Lower leg skin (tissue), 3 donors: ENCODE measurements around the gene PTCH1.

Experiments
- POLR2A ChIP-seq, 2 donors: fragments of 450-650 bp; IDR thresholded peaks; one replicate each; pipeline ENCODE4 v1.6.1; 2016 to 2017; ENCODE audit warnings: antibody characterized with exemption in 2 of 2, mild to moderate bottlenecking in 1 of 2, moderate library complexity in 1 of 2
- TF ChIP-seq, protein P1 (sequence below), 3 donors: fragments of 450-650 bp; IDR thresholded peaks; one replicate each; pipeline ENCODE4 v1.5.1; 2016; ENCODE audit warnings: antibody characterized with exemption in 3 of 3, mild to moderate bottlenecking in 3 of 3, moderate library complexity in 2 of 3

DNA sequence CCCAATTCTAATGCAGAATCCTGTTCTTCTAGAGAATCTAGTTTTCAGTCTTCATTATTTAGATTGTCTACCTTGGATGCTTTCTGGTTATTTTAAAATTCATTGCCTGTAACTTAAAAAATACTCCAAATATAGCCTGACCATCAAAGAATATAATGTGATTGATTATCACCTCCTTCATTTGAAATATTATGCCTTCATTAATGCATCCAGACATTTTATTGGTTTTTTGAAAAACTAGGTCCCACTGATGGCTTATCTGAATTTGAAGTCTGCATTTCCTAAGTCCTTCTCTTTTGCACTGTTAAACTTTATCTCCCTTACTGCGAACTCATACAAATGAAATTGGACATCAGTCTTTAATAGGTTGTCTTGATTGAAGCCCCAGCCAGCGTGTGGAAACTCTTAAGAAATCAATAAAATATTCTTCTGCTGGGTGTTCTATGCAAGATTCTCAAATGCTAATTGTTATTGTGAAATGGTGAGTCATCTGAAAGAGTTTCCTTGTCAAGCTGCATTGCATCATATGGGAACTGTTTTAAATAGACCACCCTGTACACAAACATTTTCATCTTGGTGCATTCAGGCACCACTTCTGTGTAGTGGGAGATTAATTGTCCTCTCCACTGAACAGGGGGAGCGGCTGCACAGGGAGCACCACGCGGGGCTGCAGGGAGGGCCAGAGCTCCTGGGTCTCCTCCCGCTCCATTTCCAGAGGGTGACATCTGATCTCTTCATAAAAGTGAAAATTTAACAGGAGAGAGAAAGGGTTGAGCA is 106.9 kb downstream of the PTCH1 start:
- TF ChIP-seq, protein P1, sequence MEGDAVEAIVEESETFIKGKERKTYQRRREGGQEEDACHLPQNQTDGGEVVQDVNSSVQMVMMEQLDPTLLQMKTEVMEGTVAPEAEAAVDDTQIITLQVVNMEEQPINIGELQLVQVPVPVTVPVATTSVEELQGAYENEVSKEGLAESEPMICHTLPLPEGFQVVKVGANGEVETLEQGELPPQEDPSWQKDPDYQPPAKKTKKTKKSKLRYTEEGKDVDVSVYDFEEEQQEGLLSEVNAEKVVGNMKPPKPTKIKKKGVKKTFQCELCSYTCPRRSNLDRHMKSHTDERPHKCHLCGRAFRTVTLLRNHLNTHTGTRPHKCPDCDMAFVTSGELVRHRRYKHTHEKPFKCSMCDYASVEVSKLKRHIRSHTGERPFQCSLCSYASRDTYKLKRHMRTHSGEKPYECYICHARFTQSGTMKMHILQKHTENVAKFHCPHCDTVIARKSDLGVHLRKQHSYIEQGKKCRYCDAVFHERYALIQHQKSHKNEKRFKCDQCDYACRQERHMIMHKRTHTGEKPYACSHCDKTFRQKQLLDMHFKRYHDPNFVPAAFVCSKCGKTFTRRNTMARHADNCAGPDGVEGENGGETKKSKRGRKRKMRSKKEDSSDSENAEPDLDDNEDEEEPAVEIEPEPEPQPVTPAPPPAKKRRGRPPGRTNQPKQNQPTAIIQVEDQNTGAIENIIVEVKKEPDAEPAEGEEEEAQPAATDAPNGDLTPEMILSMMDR (IDR thresholded peaks at IDR 0.05) = no peak
- no peak for TF ChIP-seq POLR2A (IDR thresholded peaks at IDR 0.05)
